GM12865 (cell line): ENCODE data around the gene SLC12A6.

ENCODE experiments used
- DNase-seq: peaks from one replicate; pipeline ENCODE4 v3.0.0; 2010; ENCODE audit warnings: low read depth
- H3K4me3 ChIP-seq: 2 replicates; pipeline ENCODE4 v1.5.1; 2011; ENCODE audit warnings: mild to moderate bottlenecking, low read depth, low read length, control low read depth
- CTCF ChIP-seq: IDR thresholded peaks from 2 replicates; pipeline ENCODE4 v1.5.1; 2011; ENCODE audit warnings: low read length, control low read depth, low read depth, inconsistent platforms; ENCODE audit not compliant: insufficient read depth; ENCODE audit errors: missing control alignments

SLC12A6 gene

GRCh38 chr15:34243226-34243625 is 94.4 kb downstream of the SLC12A6 start:
- no peak for DNase-seq
- H3K4me3 ChIP-seq, result no peak overlapping the region
- no peak for TF ChIP-seq CTCF

GRCh38 chr15:34242331-34242710 is 95.3 kb downstream of the SLC12A6 start:
- no peak for DNase-seq
- no peak for TF ChIP-seq CTCF
- no peak overlapping the region for H3K4me3 ChIP-seq

DNA sequence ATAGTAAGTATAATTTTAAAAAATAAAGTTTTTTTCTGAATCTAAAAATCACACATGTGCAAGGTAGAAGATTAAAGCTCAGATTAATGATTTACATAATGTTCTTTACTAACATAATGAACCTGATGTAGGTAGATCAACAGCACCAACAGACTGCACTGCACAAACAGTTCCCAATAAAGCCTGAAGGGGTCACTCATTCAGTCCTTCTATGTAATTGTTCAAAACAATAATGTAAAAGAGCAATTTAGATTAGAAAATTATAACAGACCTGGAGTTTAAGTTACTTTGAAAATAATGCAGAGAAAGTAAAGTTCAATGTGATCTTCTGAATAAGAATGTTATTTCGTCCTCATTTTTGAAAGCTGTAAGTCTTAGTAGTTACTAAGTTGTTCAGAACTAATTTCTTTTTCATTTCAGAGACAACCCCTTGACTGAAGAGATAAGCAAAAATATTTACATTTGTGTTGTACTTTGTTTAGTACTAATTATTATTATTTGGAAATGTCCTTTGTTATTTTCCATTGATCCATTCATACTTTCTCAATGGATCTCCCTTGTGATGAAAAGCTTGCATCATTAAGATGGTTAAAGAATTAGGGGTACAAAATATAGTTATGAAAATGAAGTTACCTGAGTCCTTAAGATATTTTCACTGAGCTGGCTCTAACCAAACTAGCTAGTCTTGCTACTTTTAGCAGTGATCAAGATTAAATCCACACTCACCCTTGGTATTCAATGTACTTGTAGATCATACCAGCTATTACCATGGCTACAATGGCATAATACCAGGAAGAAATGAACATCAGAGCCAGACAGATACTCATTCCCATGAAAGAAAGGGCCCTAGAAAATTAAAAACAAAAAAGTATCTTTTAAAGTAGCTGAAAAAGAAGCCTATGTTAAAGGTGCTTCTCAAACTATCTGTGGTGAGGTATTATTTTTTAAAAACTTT is 95.9 kb downstream of the SLC12A6 start:
- TF ChIP-seq CTCF, result peak; percentile 63
- DNase-seq, result peak; percentile 68
- H3K4me3 ChIP-seq, result no peak overlapping the region

DNA sequence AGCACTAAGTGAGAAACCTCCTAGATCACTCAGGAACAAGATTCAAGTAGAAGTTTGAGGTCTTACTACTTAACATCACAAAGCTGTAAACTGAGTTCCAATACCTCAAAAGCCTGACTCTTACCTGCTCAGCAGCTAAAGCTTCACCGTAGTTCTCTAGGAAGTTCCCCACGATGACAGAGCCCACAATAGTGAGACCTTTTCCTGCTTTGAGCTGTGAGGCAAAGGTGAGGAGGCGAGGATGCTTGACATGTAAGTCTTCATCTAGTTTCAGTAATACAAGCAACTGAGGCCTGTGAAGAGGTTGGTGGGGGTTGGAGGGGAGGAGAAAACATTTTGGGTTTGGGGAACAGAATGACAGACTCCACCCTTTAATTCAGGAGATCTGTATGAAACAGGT is 97.0 kb downstream of the SLC12A6 start:
- DNase-seq, result no peak
- no peak overlapping the region for H3K4me3 ChIP-seq
- TF ChIP-seq CTCF, result no peak

DNA sequence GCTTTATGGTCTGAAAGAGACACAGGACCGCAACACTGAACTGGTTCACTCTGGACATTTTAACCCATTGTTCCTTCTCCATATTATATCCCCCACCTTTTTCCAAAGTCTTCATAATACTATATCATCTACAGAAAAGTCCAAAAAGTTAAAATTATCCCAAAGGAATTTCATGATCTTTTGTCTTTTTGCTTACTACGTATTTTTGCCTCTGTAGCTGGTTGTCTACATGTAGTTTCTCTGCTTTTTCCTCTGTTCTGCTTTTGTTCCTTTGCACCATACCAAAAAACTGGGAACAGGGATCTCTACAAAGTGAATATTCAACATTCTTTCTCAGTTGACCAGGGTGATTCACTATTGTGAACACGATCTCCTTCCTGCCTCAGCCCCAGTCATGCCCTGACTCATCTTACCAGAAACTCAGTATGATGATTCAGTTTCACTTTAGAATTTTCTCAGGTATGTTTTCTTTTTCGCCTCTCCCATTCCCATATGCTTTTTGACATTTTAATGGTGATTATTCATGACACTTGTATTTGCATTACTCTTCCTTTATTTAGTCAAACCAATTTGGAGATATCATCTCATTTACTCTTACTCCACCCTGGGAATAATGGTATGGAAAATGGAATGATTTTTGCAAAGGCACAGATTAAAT is 98.3 kb downstream of the SLC12A6 start:
- peak; percentile 36 for DNase-seq
- no peak for TF ChIP-seq CTCF
- no peak overlapping the region for H3K4me3 ChIP-seq

- TF ChIP-seq CTCF, result no peak
- DNase-seq, result no peak
- no peak overlapping the region for H3K4me3 ChIP-seq
Observed at GRCh38 chr15:34233614-34234013, 104.0 kb downstream of the SLC12A6 start.
